ENCODE measurements around the gene CHP1.

DNA sequence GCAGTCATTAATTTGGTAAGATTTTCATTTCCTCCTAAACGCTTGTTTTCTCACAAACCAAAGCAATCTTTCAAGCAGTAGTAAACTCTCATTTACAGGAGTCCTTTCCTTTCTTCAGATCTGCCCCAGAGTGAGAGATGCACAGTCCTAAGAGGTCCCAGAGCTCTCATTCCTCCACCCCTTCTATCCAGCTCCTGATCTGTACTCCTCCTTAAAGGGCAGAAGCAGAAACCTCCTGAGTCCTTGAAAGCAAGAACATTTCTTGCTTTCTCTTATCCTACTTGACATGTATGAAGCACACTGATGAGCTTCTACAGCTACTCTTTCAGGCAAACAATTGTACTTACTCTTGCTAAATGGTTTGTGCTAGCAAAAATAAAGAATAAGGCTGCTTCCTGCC is 12.2 kb upstream of the CHP1 start:
- TF ChIP-seq TEAD1 (CRISPR knock-in tag; IDR thresholded peaks at IDR 0.05) (no peak), CTCF (IDR thresholded peaks at IDR 0.05 in 2 of 3, conservative IDR thresholded peaks at IDR 0.05 in 1 of 3; ENCODE audit: insufficient read depth in 2 of 3, low read depth in 1 of 3, low read length in 3 of 3) (no peak), POLR2AphosphoS5 (IDR thresholded peaks at IDR 0.05; ENCODE audit: control insufficient read depth, insufficient read depth, low read depth, low read length) (no peak), ZNF354B (CRISPR knock-in tag; IDR thresholded peaks at IDR 0.05) (no peak)
- TF ChIP-seq, protein P1, sequence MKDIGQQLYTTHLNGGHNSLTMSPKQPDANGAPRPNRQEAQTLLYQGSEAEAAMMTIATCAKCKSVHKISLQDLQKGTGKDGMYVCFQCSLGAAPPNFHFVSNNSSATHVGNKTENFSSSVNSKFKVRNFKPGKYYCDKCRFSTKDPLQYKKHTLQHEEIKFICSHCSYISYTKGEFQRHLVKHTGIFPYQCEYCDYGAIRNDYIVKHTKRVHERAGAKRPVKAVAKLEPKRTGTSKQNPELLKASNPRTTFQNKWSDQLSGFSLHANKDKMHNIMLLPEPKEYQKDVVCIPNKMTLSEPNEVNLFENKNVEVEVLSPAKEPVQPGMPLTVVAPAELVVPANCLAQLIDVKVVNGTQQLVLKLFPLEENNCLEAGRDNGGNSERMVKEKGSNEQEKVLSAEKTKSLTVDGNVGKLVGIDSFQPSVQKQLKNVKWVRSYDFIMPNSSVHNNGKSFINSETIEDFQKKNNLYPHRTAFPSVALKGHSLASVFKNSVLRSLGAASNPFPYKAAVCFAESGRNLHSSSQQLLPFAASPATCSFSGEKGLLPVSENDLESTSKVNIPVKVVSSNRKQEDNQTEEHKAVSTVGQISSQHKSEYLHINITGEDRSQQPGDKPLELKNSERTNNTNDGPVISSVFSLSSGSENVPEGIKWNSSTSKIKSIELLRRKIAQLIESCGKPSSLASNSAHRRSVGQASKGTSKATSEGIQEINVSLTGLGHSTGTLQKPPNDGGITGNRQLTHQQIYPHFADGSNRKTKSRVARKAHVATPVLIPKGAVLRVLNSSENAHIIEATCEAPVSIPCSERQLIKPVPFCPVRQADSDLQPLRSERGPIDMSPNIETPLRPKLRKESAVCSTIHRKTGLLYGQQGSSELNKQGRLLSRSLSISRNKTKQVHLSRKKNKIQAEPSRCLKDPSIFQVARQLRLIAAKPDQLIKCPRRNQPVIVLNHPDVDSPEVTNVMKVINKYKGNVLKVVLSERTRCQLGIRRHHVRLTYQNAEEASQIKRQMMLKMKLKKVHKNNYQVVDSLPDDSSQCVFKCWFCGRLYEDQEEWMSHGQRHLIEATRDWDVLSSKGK (CRISPR knock-in tag; IDR thresholded peaks at IDR 0.05): no peak
- TF ChIP-seq, protein P2, sequence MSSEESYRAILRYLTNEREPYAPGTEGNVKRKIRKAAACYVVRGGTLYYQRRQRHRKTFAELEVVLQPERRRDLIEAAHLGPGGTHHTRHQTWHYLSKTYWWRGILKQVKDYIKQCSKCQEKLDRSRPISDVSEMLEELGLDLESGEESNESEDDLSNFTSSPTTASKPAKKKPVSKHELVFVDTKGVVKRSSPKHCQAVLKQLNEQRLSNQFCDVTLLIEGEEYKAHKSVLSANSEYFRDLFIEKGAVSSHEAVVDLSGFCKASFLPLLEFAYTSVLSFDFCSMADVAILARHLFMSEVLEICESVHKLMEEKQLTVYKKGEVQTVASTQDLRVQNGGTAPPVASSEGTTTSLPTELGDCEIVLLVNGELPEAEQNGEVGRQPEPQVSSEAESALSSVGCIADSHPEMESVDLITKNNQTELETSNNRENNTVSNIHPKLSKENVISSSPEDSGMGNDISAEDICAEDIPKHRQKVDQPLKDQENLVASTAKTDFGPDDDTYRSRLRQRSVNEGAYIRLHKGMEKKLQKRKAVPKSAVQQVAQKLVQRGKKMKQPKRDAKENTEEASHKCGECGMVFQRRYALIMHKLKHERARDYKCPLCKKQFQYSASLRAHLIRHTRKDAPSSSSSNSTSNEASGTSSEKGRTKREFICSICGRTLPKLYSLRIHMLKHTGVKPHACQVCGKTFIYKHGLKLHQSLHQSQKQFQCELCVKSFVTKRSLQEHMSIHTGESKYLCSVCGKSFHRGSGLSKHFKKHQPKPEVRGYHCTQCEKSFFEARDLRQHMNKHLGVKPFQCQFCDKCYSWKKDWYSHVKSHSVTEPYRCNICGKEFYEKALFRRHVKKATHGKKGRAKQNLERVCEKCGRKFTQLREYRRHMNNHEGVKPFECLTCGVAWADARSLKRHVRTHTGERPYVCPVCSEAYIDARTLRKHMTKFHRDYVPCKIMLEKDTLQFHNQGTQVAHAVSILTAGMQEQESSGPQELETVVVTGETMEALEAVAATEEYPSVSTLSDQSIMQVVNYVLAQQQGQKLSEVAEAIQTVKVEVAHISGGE (CRISPR knock-in tag; IDR thresholded peaks at IDR 0.05): no peak

Measured in K562 (cell line).